ENCODE measurements around the gene C8A. TPM values are rescaled to one million over a fixed set of nuclear protein-coding genes. Genes with fewer than 3 reads are reported as not detected.

C8A gene
- total RNA-seq, 1 experiment from 2014 or later = not detected

GRCh38 chr1:56922507-56922906, 67.9 kb downstream of the C8A start:
- H2AFZ ChIP-seq (ENCODE audit: low read length) = no peak overlapping the region
- no peaks in the 10 kb centered on the region for H3K79me2 ChIP-seq (ENCODE audit: insufficient read depth, low read length)
- no peaks in the 10 kb centered on the region for H3K79me1 ChIP-seq (ENCODE audit: insufficient read depth, low read depth, low read length, poor library complexity, severe bottlenecking)
- H3K4ac ChIP-seq (ENCODE audit: low read depth, low read length) = no peak overlapping the region
- H2BK120ac ChIP-seq (ENCODE audit: low read depth, low read length, poor library complexity, severe bottlenecking) = no peak overlapping the region
- H2BK12ac ChIP-seq (ENCODE audit: insufficient read length, low read depth, low read length) = no peak overlapping the region
- H3K9me3 ChIP-seq (ENCODE audit: control insufficient read depth, low read depth, low read length) = no peaks in the 10 kb centered on the region
- H2BK15ac ChIP-seq (ENCODE audit: low read depth, low read length) = no peak overlapping the region
- H4K20me1 ChIP-seq (ENCODE audit: control insufficient read depth, insufficient read depth, insufficient read length) = no peaks in the 10 kb centered on the region
- no peak for TF ChIP-seq CTCF (conservative IDR thresholded peaks at IDR 0.05)
- no peak overlapping the region for H3K56ac ChIP-seq (ENCODE audit: insufficient read length, low read depth, low read length)
- H3K4me2 ChIP-seq (ENCODE audit: insufficient read depth, insufficient read length, low read length) = no peak overlapping the region
- Mint-ChIP-seq H3K27ac (no peak overlapping the region), H3K4me1 (peaks cover 21 to 25% of the 10 kb centered on the region in 2 experiments), H3K36me3 (ENCODE audit: insufficient read depth in 1 of 3, low read depth in 3 of 3) (no peaks in the 10 kb centered on the region), H3K9me3 (no peaks in the 10 kb centered on the region; a peak in 1 of 5 replicates), H3K27me3 (ENCODE audit: low read depth) (no peaks in the 10 kb centered on the region), H3K4me3 (no peak overlapping the region)
- WGBS (ENCODE audit: extremely low coverage, insufficient read length, low lambda C conversion rate) = no CpG with 5 or more reads among the region's 1 CpG
- H4K91ac ChIP-seq (ENCODE audit: insufficient read length, low read depth, low read length) = no peak overlapping the region
- no peaks in the 10 kb centered on the region for H3K4me1 ChIP-seq (ENCODE audit: insufficient read depth, low read length)
- H3K27me3 ChIP-seq (ENCODE audit: insufficient read depth, low read length) = no peaks in the 10 kb centered on the region; the same call in 1 of the 2 replicates
- H4K8ac ChIP-seq (replicated peaks; ENCODE audit: insufficient read length, low read depth, low read length) = no peak overlapping the region
- H3K27ac ChIP-seq (ENCODE audit: insufficient read length, low read depth, low read length) = no peak overlapping the region
- no peak for DNase-seq
- H2AK5ac ChIP-seq (ENCODE audit: insufficient read length, low read length) = no peak overlapping the region
- no peak overlapping the region for H3K14ac ChIP-seq (ENCODE audit: insufficient read depth, low read length)
- H3K23ac ChIP-seq (ENCODE audit: insufficient read length, low read depth, low read length) = no peak overlapping the region
- H3K23me2 ChIP-seq (ENCODE audit: insufficient read length, low read depth, low read length, poor library complexity, severe bottlenecking) = no peaks in the 10 kb centered on the region
- no peak overlapping the region for H3K9ac ChIP-seq (ENCODE audit: extremely low read depth, insufficient read length, low read length)
- H3T11ph ChIP-seq (ENCODE audit: low read length) = no peak overlapping the region
- H2BK20ac ChIP-seq (ENCODE audit: low read depth, low read length, poor library complexity, severe bottlenecking) = no peak overlapping the region
- H2BK5ac ChIP-seq (ENCODE audit: insufficient read length, low read length) = no peak overlapping the region
- no peak overlapping the region for H4K5ac ChIP-seq (ENCODE audit: insufficient read length, low read depth, low read length)
- H3K18ac ChIP-seq (ENCODE audit: insufficient read length, low read depth, low read length) = no peak overlapping the region

All from H9 (cell line).